Nucleus accumbens (tissue), 56 donors: ENCODE results near the gene ILK.

Experiments
- DNase-seq, 56 donors: peaks; one replicate each; lab custom pipeline; 2025; lab: John Stamatoyannopoulos, UW

The ILK gene

DNA sequence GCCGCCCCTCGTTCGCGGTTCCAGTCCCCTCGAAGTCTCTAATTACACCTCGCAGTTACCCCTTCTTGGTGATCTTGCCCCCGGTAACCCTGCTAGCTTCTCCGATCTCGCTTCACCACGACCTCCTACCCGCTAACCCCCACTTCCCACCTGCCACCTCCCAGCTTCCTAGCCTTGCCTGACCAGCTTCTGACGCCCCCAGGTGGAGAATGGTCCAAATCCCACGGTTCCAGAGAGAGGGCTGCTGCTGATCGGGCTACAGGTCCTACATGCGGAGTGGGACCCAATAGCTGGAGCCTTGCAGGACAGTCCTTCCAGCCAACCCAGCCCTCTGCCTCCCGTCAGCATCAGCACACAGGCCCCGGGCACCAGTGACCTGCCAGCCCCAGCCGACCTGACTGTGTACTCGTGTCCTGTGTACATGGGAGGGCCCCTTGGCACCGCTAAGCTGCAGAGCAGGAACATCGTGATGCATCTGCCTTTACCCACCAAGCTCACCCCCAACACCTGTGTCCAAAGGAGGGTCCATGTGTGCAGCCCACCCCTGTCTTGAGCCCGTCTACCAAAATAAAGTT, 32.1 kb upstream of the ILK start:
- DNase-seq = no peak

DNA sequence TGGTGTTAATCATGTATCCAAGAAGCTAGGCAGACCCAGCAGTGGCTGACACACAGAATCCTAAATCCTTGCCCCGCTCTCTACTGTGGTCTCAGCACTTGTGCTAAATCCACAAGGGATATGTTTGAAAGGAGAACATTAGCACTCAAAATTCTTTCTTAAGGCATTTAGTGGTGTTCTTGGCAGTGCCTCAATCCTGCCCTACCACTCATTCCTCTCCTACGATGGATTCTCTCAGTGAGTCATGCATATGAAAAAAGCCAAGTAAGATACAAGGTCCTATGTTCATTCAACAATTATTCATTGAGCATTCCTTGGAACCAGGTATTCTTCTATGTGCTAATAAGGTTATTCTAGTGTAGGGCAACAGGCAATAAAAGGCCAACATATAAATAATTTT, 31.4 kb upstream of the ILK start:
- DNase-seq = no peak

DNA sequence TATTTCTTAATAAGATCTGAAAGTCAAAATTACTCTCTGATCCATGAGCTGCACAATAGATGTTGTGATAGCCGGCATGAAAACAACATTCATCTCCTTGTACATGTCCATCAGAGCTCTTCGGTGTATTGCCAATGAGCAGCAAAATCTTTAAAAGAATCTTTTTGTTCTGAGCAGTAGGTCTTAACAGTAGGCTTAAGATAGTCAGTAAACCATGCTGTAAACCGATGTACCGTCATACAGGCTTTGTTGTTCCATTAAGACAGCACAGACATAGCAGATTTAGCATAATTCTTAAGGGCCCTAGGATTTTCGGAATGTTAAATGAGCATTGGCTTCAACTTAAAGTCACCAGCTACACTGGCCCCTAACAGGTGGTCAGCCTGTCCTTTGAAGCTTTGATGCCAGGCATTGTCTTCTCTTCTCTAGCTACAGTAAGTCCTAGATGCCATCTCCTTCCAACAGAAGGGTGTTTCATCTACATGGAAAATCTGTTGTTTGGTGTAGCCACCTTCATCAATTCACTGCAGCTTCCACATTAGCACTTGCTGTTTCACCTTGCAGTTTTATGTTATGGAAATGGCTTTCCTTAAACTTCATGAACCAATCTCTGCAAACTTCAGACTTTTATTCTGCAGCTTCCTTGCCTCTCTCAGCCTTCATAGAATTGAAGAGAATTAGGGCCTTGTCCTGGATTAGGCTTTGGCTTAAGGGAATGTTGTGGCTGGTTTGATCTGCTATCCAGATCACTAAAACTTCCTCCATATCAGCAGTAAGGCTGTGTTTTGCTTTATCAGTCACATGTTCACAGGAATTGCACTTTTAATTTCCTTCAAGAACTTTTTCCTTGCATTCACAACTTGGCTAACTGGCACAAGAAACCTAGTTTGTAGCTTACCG, 28.5 kb upstream of the ILK start:
- no peak for DNase-seq

DNA sequence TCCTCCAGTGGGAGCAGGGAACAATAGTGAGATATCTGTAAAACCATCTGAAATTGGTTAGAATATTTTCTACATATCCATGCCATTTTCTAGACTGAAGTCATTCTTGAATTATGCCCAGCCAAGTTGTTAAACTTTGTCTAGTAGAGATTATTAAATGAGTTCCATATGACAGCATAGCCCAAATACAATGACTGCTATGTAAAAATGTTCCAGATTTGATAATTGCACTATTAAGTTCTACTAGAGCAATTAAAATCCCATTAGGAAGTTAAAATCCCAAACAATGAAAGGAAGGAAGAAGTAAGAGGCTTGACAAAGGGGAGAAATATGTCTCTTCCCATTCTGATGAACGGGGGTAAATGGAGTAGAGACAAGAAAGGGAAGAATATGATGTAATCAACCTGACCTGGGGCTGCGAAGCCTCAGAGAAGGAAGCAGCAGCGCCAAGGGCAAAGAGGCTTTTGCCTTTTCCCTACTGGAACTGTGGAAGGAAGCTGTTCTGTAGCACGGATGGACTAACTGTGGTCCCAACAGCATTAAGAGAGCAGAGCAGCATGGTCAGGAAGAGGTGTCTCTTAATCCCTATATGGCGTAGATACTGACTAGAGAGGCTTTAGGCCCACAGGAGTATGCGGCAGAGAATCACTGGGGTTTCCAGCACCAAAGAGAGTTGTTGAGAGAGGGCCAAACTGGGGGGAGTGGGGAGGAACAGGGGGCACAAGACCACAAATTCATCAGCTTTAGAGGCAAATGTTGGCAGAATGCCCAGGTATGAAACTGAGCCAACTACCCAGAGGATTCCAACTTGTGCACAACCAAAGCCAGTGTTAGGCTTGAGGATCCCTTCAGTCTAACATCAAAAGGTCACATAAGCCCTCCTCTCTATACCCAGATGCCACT, 26.9 kb upstream of the ILK start:
- DNase-seq = peak in 52 of 56 donors; percentile 30 to 94 (median 80)

DNA sequence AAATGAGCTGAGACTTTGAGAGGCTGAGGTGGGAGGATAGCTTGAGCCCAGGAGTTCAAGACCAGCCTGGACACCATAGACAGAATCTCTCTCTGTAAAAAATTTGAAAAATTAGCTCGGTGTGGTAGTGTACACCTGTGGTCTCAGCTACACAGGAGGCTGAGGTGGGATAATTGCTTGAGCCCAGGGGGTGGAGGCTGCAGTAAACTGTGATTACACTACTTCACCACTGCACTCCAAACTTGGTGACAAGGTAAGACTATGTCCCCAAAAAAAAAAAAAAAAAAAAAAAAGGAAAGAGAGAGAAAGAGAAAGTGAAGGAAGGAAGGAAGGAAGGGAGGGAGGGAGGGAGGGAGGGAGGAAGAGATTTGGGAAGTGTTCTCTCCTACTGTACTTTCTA, 25.4 kb upstream of the ILK start:
- no peak for DNase-seq

DNA sequence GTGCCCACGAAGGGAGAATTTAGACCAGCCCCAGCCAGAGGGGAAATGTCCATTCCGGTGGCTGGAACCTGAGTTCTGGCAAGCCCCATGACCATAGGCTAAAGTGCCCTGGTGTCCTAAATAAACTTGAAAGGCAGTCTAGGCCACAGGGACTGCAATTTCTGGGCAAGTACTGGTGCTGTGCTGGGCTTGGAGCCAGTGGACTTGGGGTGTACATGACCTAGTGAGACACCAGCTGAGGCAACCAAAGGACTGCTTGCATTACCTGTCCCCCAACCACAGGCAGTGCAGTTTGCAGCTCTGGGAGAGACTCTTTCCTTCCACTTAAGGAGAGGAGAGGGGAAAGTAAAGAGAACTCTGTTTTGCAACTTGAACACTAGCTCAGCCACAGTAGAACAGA, 23.9 kb upstream of the ILK start:
- DNase-seq = peak in 2 of 56 donors; percentile 29 to 49

DNA sequence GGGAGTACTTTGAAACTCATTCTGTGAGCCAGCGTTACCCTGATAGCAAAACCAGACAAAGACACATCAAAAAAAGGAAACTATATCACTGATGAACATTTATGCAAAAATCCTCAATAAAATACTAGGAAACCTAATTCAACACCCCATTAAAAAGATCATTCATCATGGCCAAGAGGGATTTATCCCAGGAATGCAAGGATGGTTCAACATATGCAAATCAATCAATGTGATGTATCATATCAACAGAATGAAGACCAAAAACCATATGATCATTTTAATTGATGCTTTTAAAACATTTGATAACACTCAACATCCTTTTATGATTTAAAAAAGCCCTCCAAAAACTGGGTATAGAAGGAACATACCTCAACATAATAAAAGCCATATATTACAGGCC, 20.0 kb upstream of the ILK start:
- DNase-seq = no peak

DNA sequence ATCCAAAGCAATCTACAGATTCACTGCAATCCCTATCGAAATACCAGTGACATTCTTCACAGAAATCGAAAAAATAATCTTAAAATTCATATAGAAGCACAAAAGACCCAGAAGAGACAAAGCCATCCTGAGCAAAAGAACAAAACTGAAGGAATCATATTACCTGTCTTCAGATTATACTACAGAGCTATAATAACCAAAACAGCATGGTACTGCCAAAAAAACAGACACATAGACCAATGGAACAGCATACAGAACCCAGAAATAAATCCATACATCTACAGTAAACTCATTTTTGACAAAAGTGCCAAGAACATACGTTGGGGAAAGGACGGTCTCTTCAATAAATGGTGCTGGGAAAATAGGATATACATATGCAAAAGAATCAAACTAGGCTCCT, 19.0 kb upstream of the ILK start:
- DNase-seq = no peak

DNA sequence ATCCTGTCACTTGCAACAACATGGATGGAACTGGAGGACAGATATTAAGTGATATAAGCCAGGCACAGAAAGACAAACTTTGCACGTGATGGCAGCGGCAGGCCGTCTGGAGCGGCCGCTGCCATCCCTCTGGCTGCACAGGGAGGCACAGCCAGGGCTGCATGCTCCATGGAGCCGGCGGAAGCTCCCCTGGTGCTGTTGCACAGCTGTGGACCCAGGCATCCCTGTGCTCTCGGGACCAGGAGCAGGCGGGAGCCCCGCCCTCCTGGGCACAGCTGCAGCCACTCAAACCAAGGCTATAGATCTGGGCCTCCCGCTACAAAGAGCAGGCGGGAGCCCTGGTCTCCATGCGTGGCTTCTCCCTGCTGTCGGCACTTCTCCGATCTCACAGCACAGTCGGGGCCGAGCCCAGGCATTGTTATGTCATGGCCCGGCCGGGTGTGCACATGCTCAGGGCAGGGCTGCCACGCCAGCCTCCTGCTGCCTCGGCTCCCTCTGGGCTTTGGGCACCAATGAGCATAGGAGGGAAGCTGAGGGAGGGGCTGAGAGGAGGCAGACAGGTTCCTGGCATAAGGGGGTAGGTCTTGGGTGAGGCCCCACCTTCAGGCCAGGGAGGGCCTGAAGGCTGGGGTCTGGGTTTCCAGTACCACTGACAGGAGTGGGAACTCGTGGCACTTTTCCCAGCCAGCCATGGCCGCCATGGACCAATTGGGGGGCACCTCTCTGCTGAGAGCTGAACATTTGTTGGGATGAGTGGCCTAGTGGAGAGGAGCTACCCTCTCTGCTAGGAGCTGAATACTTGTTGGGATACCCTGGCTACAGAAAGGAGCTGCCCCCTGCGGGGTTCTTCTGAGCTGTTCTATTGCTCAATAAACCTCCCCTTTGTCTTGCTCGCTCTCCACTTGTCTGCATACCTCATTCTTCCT, 16.9 kb upstream of the ILK start:
- peak in 20 of 56 donors; percentile 15 to 73 (median 36) for DNase-seq

DNA sequence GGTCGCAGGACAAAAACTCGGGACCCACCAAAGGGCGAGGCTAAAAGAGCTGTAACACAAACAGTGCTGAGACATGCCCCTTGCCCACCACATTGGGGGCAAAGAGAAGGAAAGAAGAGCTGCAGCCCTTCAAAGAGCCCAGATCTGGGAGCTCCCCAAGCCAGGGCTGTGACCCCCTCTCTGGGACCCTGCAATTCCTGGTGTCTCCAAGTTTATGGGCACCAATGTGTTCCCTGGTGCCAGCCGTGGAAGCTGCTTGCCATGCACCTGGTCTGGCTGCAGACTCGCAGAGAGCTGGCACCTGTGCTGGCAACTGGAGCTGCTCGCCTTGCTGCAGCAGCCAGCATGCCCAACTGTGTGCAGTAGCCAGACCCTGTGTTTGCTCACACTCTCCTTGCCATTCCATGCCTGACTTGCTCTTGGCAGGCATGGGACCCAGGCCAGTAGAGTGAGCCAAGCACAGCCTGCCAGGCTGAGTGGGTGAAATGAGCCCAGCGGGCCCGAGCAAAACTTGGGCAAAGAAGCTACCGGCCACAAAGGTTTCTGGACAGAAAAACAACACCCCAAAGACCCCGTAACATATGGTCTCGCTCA, 16.1 kb upstream of the ILK start:
- DNase-seq = peak in 23 of 56 donors; percentile 15 to 69 (median 42)

DNA sequence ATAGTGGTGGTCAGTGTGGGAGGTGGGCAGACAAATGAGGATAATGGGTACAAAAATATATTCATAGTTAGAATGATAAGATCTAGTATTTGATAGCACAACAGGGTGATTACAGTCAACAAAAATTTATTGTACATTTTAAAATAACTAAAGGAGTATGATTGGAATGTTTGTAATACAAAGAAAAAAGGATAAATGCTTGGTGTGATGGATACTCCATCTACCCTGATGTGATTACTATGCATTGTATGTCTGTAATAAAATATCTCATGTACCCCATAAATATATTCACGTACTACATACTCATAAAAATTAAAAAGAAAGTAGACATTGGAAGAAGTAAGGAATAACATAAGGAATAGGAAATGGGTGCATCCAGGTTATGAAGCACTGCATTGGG, 15.6 kb upstream of the ILK start:
- DNase-seq = no peak

DNA sequence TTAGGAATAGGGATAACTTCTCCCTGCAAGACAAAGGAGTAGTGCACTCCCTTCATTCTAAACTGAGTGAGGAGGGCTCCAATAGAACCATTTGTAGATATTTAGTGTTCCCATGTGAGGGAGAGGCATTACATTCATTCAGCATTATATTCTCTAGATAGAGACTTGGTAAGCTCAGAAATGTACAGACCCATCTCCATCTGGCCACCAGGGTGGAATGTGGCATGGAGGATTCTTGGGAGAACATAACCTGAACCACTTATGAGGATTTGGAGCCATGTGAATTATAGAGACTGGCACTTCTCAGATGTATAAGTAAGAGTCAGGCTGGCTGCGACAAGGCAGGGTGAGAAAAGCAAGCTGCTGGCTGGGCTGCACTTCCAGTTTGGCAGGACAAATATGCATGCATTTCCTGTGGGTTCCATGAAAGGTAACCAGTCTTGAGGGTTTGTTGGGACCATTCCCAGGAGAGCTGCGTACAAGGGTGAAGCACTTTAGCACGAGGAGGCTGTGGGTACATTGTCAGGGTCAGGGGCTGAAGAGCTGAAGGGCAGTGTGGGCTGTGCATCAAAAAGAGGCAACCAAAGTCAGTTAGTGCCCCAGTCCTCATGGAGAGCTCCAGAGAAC, 9.3 kb upstream of the ILK start:
- DNase-seq = no peak

DNA sequence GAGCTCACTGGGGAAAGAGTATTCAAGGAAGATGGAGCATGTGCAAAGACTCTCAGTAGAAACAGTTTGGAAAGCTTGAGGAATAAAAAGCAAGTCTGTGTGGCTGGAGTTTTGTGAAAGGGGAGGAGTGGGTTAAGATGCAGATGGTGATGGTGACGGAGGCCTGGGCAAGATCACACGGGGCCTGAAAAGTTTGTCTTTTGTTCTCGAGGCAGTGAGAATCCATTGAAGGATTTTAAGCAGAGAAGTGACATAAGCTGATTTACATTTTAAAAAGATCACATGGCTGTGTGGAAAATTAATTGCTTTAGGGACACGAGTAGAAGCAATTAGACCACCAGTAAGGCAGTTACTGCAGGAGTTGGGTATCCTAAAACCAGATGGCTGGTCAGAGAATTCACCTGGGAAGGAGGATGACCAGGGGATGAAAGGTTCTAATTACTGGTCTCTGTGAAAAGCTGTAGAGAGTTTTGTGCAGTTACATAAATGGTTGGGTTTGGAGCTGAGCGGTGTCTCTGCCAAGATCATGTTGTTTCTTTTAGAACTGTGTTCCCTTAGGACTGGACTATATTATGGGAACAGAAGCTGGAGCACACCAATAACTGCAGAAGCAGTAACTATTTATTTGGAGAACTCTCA, 7.2 kb upstream of the ILK start:
- peak in 15 of 56 donors; percentile 11 to 77 (median 43) for DNase-seq

DNA sequence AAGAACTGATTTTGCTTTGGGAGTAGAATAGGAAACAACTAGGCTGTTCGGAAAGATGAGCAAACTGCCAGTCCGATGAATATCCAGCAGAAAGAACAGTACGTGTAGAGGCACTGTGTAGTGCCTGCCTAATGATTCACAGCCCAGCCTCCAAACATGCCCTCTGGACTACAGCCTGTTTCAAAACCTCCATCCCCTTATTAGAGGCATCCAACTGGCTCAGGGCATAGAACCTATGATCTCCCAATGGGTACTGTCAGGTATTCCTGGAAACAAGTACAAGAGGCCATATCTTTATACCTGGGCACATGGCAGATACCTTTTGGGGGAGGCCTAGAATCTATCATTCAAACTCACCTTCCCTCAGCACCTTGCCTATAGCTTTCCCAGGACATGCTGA, 5.0 kb upstream of the ILK start:
- no peak for DNase-seq

DNA sequence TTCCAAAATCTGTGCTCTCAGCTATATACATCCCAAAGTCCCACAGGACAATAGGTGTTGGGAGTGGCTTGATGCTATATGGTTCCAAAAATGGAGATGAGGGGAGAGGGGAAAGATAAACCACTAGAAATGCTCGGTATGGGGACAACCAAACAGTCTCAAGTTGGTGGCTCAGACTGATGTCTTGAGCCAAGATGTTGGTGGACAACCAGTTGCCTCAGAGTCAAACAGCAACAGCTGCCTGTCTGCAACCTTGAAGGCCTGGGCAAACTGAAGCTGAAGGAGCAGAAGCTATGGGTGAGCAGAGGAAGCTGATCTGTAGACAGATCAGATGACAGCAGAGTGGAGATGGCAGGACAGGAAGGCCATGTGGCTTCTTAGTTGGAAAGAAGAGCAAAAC, 4.1 kb upstream of the ILK start:
- DNase-seq = no peak

DNA sequence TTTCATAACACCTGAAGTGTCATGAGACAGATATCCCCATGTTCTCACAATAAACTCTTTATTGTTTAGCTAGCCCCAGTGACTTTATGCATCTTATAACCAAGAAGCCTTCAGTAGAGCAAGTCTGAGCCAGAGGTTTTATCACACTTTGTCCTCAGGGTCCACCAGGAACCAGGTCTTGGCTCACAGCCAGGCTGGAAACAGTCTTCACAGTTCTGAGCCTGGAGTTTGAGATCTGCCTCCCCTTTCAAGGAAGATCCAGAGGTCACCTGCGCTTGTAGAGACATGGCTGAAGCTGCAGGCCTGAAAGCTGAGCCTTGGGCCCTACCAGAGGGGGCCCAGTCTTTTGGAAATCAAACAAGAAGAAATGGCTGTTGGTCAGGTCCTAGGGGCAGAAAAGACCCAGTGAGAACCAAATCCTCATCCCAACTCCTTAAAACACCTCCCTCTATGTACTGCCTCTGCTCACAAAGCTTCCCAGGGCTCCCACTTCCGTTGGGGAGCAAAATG, 3.6 kb upstream of the ILK start:
- no peak for DNase-seq

DNA sequence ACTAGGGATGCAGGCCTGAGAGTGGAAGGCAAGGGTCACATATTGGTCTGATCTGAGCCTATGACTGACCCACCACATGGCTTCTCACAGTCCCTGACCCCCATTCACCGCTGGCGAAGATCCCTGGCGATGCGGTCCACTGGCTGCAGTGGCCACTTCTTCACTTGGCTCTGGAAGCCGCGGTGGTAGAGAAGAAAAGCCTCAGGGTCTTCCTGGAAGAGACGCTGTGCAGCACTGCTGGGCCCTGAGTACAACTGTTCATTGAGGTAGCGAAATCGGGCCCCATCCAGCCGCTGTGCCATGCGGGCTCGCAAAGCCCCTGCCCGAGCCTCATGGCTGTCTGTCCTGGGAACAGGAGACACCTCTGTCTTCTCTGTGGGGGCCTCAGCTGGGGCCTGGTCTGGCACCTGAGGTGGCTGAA, 2.5 kb upstream of the ILK start:
- no peak for DNase-seq
